Measurements from ENCODE around the gene LRRC17. TPM values are rescaled to one million over a fixed set of nuclear protein-coding genes. Genes with fewer than 3 reads are reported as not detected.
A peak's percentile ranks its signal among the peaks of the same experiment; 100 is the strongest.

LRRC17 gene
- total RNA-seq, 1 donor from 2014 or later = 32.0 TPM

DNA sequence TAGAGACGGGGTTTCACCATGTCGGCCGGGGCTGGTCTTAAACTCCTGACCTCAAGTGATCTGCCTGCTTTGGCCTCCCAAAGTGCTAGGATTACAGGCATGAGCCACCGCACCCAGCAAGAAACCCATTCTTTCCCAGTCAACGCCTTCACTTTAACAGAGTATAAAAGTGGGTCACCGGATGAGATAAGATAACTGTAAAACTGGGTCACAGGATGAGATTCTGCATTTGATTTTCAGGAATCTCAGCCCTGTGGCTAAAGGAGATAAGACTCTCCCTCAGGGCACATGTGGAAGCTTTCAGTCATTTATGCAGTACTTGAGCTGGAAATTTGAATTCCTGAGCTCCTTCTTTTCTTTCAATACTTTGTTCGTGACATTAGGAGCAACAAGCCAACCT, 70.8 kb downstream of the LRRC17 start:
- no peak overlapping the region for H3K4me3 Mint-ChIP-seq (ENCODE audit: unreplicated experiment)
- TF ChIP-seq, protein P1, sequence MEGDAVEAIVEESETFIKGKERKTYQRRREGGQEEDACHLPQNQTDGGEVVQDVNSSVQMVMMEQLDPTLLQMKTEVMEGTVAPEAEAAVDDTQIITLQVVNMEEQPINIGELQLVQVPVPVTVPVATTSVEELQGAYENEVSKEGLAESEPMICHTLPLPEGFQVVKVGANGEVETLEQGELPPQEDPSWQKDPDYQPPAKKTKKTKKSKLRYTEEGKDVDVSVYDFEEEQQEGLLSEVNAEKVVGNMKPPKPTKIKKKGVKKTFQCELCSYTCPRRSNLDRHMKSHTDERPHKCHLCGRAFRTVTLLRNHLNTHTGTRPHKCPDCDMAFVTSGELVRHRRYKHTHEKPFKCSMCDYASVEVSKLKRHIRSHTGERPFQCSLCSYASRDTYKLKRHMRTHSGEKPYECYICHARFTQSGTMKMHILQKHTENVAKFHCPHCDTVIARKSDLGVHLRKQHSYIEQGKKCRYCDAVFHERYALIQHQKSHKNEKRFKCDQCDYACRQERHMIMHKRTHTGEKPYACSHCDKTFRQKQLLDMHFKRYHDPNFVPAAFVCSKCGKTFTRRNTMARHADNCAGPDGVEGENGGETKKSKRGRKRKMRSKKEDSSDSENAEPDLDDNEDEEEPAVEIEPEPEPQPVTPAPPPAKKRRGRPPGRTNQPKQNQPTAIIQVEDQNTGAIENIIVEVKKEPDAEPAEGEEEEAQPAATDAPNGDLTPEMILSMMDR (IDR thresholded peaks at IDR 0.05) = no peak
- peaks cover 1% of the 10 kb centered on the region for H3K36me3 Mint-ChIP-seq (ENCODE audit: low read depth)
- peaks cover 12% of the 10 kb centered on the region for H3K9me3 Mint-ChIP-seq (ENCODE audit: low read depth)
- DNase-seq (ENCODE audit: low spot score) = no peak
- no peaks in the 10 kb centered on the region for H3K27me3 Mint-ChIP-seq (ENCODE audit: low read depth)
- no peak overlapping the region for H3K27ac Mint-ChIP-seq (ENCODE audit: unreplicated experiment)
- peaks cover 27% of the 10 kb centered on the region for H3K4me1 Mint-ChIP-seq (ENCODE audit: low read depth)

DNA sequence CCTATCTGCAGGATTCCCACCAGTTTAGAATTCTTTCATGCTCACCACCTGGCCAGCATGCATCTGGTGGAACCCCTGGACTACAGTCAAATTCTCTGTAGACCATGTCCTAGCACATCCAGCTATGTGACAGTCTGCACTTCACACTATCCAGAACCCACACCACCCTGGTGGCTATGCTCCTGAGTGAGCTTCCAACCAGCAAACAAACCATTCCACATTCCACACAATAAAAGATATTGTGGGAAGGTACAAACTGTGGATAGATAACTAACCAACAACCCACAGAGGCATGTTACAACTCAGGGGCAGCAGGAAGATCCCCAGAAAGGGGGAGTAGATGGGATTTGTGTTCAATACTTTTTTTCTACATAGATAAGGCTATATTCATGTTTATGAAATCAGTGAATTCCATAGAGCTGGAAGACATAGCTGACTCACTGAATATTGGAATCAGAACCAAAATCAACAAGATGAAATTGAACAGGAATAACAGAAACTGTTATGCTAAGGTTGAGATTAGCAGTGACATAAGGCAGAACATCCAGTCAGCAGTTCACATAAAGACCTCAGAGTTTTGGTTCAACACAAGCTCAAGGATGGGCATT, 72.5 kb downstream of the LRRC17 start:
- TF ChIP-seq, protein P1 (IDR thresholded peaks at IDR 0.05) = no peak
- DNase-seq (ENCODE audit: low spot score) = no peak
- H3K4me1 Mint-ChIP-seq (ENCODE audit: low read depth) = peaks cover 26% of the 10 kb centered on the region
- no peak overlapping the region for H3K4me3 Mint-ChIP-seq (ENCODE audit: unreplicated experiment)
- no peaks in the 10 kb centered on the region for H3K27me3 Mint-ChIP-seq (ENCODE audit: low read depth)
- peak overlapping the region; percentile 61 for H3K27ac Mint-ChIP-seq (ENCODE audit: unreplicated experiment)
- no peaks in the 10 kb centered on the region for H3K36me3 Mint-ChIP-seq (ENCODE audit: low read depth)
- H3K9me3 Mint-ChIP-seq (ENCODE audit: low read depth) = no peaks in the 10 kb centered on the region

DNA sequence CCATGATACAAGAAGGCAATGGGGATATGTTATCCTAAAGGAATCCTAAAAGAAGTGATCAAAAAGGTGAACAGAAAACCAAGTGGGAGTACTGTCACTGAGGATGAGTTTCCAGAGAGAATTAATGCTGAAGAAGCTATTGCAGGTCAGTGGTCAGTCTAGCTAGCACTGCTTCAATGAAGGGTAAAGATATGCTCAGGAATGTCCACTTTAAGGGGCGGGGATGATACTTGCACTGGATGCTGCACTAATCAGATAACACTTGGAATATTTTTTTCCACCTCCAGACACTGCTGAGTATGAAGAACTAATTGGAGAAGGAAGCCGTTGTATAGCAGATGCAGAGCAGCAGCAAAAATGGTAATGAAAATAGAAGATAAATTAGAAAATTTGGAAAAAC, 75.3 kb downstream of the LRRC17 start:
- Mint-ChIP-seq H3K9me3 (ENCODE audit: low read depth) (no peaks in the 10 kb centered on the region), H3K4me3 (ENCODE audit: unreplicated experiment) (no peak overlapping the region), H3K4me1 (ENCODE audit: low read depth) (peaks cover 26% of the 10 kb centered on the region), H3K27me3 (ENCODE audit: low read depth) (no peaks in the 10 kb centered on the region), H3K27ac (ENCODE audit: unreplicated experiment) (peak overlapping the region; percentile 30), H3K36me3 (ENCODE audit: low read depth) (no peaks in the 10 kb centered on the region)
- no peak for DNase-seq (ENCODE audit: low spot score)
- TF ChIP-seq, protein P1 (IDR thresholded peaks at IDR 0.05) = no peak

DNA sequence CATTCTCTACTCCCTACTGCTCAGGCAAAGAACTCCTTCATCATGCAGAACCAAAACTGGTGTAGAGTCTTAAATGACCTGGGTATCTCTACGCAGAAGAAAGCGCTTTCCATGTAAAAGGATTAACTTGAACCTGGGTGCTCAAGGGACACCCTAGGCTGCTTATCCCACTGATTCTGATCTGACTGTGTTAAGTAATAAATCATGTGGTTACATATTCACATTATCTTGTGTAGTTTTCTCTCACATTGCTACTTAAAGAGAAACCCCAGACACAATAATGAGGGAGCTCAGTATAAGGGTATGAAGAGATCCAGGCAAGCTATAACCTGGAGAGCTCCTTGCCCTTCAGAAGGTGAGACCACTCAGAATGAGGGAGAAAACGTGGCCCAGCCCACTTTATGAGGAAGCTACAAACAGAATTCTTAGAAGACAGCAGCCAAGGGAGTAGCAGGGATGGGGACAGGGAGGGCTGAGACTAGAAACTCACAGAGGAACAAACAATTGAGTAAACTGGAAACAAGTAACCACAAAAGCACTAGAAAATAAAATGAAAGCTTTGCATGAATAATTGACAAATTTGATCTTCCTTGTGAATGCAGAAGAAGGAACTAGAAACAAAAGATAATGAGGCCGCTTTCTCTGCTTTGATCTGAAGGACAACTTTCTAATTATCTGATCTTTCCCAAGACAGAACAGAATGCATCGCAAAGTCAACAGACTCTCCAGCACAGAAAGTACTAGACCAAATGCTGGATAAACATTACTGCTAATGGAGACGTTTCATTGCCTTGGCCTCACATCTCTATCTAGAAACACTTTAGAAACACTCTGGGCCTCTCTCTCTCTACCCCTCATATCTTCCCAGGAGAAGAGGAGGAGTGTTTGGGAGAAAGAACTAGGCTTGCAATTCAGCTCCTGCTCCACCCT, 76.1 kb downstream of the LRRC17 start:
- no peaks in the 10 kb centered on the region for H3K9me3 Mint-ChIP-seq (ENCODE audit: low read depth)
- peaks cover 21% of the 10 kb centered on the region for H3K4me1 Mint-ChIP-seq (ENCODE audit: low read depth)
- no peaks in the 10 kb centered on the region for H3K36me3 Mint-ChIP-seq (ENCODE audit: low read depth)
- no peak overlapping the region for H3K27ac Mint-ChIP-seq (ENCODE audit: unreplicated experiment)
- no peak overlapping the region for H3K4me3 Mint-ChIP-seq (ENCODE audit: unreplicated experiment)
- TF ChIP-seq, protein P1 (IDR thresholded peaks at IDR 0.05) = no peak
- no peaks in the 10 kb centered on the region for H3K27me3 Mint-ChIP-seq (ENCODE audit: low read depth)
- no peak for DNase-seq (ENCODE audit: low spot score)

DNA sequence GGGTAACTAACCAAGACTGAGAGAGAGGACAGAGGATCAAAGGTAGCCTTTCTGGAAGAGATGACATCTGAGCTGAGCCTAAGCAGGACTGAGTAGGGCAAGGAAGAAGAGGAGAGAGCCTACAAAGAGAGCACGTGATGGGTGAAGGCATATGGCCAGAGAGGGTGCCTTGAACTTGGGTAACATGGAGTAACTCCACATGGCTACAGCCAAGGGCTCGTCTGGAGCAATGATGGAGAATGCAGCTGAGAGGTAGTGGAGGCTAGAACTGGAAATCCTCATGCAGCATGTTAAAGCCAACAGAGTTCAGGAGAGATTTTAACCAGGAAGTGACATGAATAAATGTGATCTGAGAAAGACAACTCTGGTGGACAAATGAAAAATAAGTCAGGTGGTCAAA, 77.8 kb downstream of the LRRC17 start:
- no peaks in the 10 kb centered on the region for H3K27me3 Mint-ChIP-seq (ENCODE audit: low read depth)
- TF ChIP-seq, protein P1 (IDR thresholded peaks at IDR 0.05) = no peak
- no peak overlapping the region for H3K4me3 Mint-ChIP-seq (ENCODE audit: unreplicated experiment)

More for the DNA sequence above, 77.8 kb downstream of the LRRC17 start:
- Mint-ChIP-seq H3K27ac (ENCODE audit: unreplicated experiment) (no peak overlapping the region), H3K4me1 (ENCODE audit: low read depth) (peaks cover 12% of the 10 kb centered on the region), H3K36me3 (ENCODE audit: low read depth) (no peaks in the 10 kb centered on the region), H3K9me3 (ENCODE audit: low read depth) (no peaks in the 10 kb centered on the region)
- no peak for DNase-seq (ENCODE audit: low spot score)
